Gastrocnemius medialis (tissue), 4 donors: Measurements from ENCODE around the gene LAYN. TPM values are rescaled to one million over a fixed set of nuclear protein-coding genes. Genes with fewer than 3 reads are reported as not detected.
A peak's percentile ranks its signal among the peaks of the same experiment; 100 is the strongest.

ENCODE experiments used
- ATAC-seq, 2 donors: fragments of 150-250 bp; one replicate each; pipeline ENCODE4 v1.9.1; 2016
- DNase-seq, 2 donors: peaks; one replicate each; pipeline ENCODE4 v3.0.0-alpha.2; 2019
- H3K27ac ChIP-seq, 4 donors: fragments of 200-600 bp; sonication (generic); 1 replicate in 1 of 4; 2 replicates in 3 of 4; pipeline ENCODE4 v1.5.1; 2016 to 2018; ENCODE audit warnings: mild to moderate bottlenecking in 2 of 4, moderate library complexity in 1 of 4
- H3K27me3 ChIP-seq, 3 donors: fragments of 200-600 bp; sonication (generic) in 2 of 3; 1 replicate in 1 of 3; 2 replicates in 2 of 3; pipeline versions ENCODE4 v1.5.1 to v1.6.0; 2016 to 2019; ENCODE audit warnings: mild to moderate bottlenecking in 1 of 3, moderate library complexity in 1 of 3
- H3K36me3 ChIP-seq, 2 donors: fragments of 200-600 bp; sonication (generic) in 1 of 2; one replicate each; pipeline ENCODE4 v1.5.1; 2017 to 2018
- H3K4me1 ChIP-seq, 2 donors: fragments of 200-600 bp; sonication (generic) in 1 of 2; one replicate each; pipeline ENCODE4 v1.5.1; 2016 to 2017; ENCODE audit warnings: mild to moderate bottlenecking in 2 of 2
- H3K4me3 ChIP-seq, 4 donors: fragments of 200-600 bp; sonication (generic) in 3 of 4; 1 replicate in 1 of 4; 2 replicates in 3 of 4; pipeline ENCODE4 v1.5.1; 2016 to 2019; ENCODE audit warnings: mild to moderate bottlenecking in 2 of 4
- H3K9me3 ChIP-seq, 3 donors: fragments of 200-600 bp; sonication (generic) in 2 of 3; 1 replicate in 1 of 3; 2 replicates in 2 of 3; pipeline ENCODE4 v1.5.1; 2016 to 2019
- POLR2A ChIP-seq, 2 donors: fragments of 450-650 bp; IDR thresholded peaks; one replicate each; pipeline ENCODE4 v1.6.1; 2017; ENCODE audit warnings: antibody characterized with exemption in 2 of 2, mild to moderate bottlenecking in 2 of 2, moderate library complexity in 2 of 2
- in situ Hi-C, 4 donors: fragments of 200-750 bp; cut with MboI; loops; one replicate each; pipeline versions ENCODE4 v1.15.0 to v1.8.0; 2017; ENCODE audit warnings: low sequenced_read_pairs in 4 of 4
- intact Hi-C: fragments of 100-400 bp; cut with DNase I; formaldehyde crosslinking; loops from one replicate; pipeline ENCODE4 v1.15.1; 2023; ENCODE audit warnings: low total_unique reads
- total RNA-seq, 4 donors: library from RNA; depleted of rRNA; stranded (reverse); fragments of >200 nt; gene quantifications; one replicate each; pipeline versions ENCODE4 v1.1.0 to v1.2.3, GENCODE V29; 2016
- TF ChIP-seq, protein P1 (sequence below), 5 experiments: fragments of 450-650 bp in 3 of 5; fragments of 200-600 bp in 2 of 5; sonication (generic) in 2 of 5; IDR thresholded peaks in 4 of 5; conservative IDR thresholded peaks in 1 of 5; 1 replicate in 4 of 5; 2 replicates in 1 of 5; pipeline ENCODE4 v1.5.1; 2016 to 2019; ENCODE audit warnings: antibody characterized with exemption in 5 of 5, mild to moderate bottlenecking in 3 of 5, moderate library complexity in 3 of 5

LAYN gene
- total RNA-seq, 4 donors from 2014 or later = 0.46 to 3.7 (median 0.72) TPM; not detected in 1

DNA sequence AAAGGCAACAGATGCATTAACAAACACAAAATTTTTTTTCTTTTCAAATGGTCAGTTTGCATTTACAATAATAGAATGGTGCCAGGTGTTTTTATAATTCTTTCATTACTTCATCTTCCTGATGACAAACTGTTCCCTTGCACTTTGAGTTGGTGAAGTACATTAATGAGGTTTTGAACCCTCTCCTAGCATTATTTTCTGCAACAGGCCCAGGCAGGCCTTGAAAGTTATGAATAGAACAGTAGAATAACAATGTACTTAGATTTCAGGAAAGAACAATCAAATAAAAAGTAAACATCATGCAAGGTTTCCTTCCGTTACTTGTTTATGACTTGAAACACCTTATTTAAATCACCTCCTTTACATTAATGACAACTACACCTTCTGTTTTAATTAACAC is 37.9 kb upstream of the LAYN start:
- H3K27ac ChIP-seq = no peak overlapping the region
- TF ChIP-seq, protein P1, sequence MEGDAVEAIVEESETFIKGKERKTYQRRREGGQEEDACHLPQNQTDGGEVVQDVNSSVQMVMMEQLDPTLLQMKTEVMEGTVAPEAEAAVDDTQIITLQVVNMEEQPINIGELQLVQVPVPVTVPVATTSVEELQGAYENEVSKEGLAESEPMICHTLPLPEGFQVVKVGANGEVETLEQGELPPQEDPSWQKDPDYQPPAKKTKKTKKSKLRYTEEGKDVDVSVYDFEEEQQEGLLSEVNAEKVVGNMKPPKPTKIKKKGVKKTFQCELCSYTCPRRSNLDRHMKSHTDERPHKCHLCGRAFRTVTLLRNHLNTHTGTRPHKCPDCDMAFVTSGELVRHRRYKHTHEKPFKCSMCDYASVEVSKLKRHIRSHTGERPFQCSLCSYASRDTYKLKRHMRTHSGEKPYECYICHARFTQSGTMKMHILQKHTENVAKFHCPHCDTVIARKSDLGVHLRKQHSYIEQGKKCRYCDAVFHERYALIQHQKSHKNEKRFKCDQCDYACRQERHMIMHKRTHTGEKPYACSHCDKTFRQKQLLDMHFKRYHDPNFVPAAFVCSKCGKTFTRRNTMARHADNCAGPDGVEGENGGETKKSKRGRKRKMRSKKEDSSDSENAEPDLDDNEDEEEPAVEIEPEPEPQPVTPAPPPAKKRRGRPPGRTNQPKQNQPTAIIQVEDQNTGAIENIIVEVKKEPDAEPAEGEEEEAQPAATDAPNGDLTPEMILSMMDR (IDR thresholded peaks at IDR 0.05 in 4 of 5, conservative IDR thresholded peaks at IDR 0.05 in 1 of 5) = no peak
- TF ChIP-seq POLR2A (IDR thresholded peaks at IDR 0.05) = no peak
- H3K36me3 ChIP-seq = no peaks in the 10 kb centered on the region
- no peak for DNase-seq
- H3K4me1 ChIP-seq = no peaks in the 10 kb centered on the region
- intact Hi-C loops (no loop called here), in situ Hi-C loops (no loop called here)
- no peak overlapping the region for H3K4me3 ChIP-seq
- no peaks in the 10 kb centered on the region for H3K27me3 ChIP-seq
- no peaks in the 10 kb centered on the region for H3K9me3 ChIP-seq
- no peak for ATAC-seq

DNA sequence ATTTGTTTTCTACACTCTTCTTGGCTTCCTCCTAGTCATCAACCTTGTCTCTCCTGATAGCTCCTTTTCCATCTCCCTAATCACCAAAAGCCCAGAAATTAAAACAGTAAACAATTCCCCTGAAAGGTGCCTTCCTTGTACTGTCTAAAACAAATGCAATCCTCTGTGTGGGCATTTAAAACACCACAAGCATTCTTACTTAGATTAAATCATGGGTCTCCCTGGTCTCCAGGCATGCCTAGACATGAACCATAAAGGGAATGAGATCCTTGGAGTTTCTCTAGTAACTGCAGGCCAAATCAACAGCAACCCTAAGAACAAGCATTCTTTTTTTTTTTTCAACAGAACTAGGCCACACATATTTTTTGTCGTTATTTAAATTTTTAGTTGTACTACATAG is 30.2 kb upstream of the LAYN start:
- H3K4me3 ChIP-seq = no peak overlapping the region
- DNase-seq (no peak), ATAC-seq (no peak)
- TF ChIP-seq POLR2A (IDR thresholded peaks at IDR 0.05) = no peak
- TF ChIP-seq, protein P1 (IDR thresholded peaks at IDR 0.05 in 4 of 5, conservative IDR thresholded peaks at IDR 0.05 in 1 of 5) = no peak
- peaks cover 29 to 40% (median 39%) of the 10 kb centered on the region in 3 donors for H3K27me3 ChIP-seq
- peaks cover 0 to 4% of the 10 kb centered on the region in 2 donors for H3K4me1 ChIP-seq
- intact Hi-C loops (no loop called here), in situ Hi-C loops (no loop called here)
- no peaks in the 10 kb centered on the region for H3K9me3 ChIP-seq
- no peaks in the 10 kb centered on the region for H3K36me3 ChIP-seq
- H3K27ac ChIP-seq = no peak overlapping the region

DNA sequence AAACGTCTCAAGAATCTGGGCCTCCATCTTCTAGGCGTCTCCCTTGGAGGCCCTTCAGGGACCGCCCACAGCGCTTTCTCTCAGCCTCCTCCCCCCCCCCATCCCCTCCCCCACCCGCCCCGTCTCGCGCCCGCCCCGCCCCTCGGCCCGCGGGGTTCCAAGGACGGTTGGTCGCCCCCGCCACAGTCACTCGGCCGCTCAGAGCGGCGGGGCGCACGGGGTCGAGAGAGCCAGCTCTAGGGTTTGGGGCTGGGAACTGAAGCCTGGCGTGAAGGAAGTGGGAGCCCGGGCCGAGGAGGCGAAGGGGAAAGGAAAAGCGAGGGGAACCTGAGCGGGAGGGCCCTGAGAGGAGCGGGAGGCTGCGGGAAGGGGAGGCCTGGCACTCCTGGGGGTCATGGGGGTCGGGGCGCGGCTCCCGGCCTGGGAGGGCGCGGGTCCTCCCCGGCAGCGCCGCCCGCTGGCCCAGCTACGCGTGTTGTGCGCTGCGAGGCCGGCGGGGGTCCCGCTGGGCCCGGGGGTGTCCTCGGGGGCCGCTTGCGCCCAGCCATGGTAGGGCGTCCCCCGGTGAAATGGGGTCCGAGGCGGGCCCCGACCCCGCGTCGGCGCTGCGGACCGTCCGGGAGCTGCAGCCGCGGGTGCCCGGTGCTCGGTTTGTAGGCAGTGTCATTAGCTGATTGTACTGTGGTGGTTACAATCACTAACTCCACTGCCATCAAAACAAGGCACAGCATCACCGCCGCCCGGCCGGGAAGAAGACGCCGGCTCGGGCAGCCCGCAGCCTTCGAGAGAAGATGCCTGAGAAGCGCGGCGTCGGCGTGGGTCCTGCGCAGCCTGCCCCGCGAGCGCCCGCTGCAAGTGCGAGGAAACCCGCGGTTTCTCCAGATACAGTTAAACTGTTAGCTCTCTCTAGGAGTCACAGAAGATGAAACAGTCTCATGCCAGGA is 28.0 kb upstream of the LAYN start, which contains the start of gene BTG4:
Gene BTG4, minus strand, starts transcription at position 91 of the 944 bp plus-strand sequence. CDS start 13,610 bp downstream, outside the sequence.
- H3K36me3 ChIP-seq = no peaks in the 10 kb centered on the region
- H3K9me3 ChIP-seq = no peaks in the 10 kb centered on the region
- ATAC-seq (peak; percentile 19 to 36), DNase-seq (no peak)
- no peak for TF ChIP-seq POLR2A (IDR thresholded peaks at IDR 0.05)
- TF ChIP-seq, protein P1 (IDR thresholded peaks at IDR 0.05 in 4 of 5, conservative IDR thresholded peaks at IDR 0.05 in 1 of 5) = no peak
- peaks cover 0 to 4% of the 10 kb centered on the region in 2 donors for H3K4me1 ChIP-seq
- intact Hi-C loops (no loop called here), in situ Hi-C loops (no loop called here)
- H3K27me3 ChIP-seq = peaks cover 29 to 40% (median 39%) of the 10 kb centered on the region in 3 donors
- no peak within 1 kb of the TSS for H3K27ac ChIP-seq
- H3K4me3 ChIP-seq = peak within 1 kb of the TSS; percentile 42 to 50 (median 47)

- H3K4me1 ChIP-seq = peaks cover 0 to 4% of the 10 kb centered on the region in 2 donors
- TF ChIP-seq POLR2A (IDR thresholded peaks at IDR 0.05) = no peak
- TF ChIP-seq, protein P1 (IDR thresholded peaks at IDR 0.05 in 4 of 5, conservative IDR thresholded peaks at IDR 0.05 in 1 of 5) = no peak
- H3K9me3 ChIP-seq = no peaks in the 10 kb centered on the region
- no peak for DNase-seq
- intact Hi-C loops (no loop called here), in situ Hi-C loops (no loop called here)
- peaks cover 29 to 40% (median 39%) of the 10 kb centered on the region in 3 donors for H3K27me3 ChIP-seq
- H3K4me3 ChIP-seq = peak overlapping the region in 2 of 4 donors; percentile 44 to 50
- ATAC-seq = no peak
- H3K36me3 ChIP-seq = no peaks in the 10 kb centered on the region
- no peak overlapping the region for H3K27ac ChIP-seq
Observed at GRCh38 chr11:111513240-111513605, 27.3 kb upstream of the LAYN start.
